ENCODE results near the gene FN1.
"Not testable (repeated sequence)": the region's sequence is repeated elsewhere in the genome, so short reads cannot be mapped to it uniquely, and the experiment has no call there.

The FN1 gene

DNA sequence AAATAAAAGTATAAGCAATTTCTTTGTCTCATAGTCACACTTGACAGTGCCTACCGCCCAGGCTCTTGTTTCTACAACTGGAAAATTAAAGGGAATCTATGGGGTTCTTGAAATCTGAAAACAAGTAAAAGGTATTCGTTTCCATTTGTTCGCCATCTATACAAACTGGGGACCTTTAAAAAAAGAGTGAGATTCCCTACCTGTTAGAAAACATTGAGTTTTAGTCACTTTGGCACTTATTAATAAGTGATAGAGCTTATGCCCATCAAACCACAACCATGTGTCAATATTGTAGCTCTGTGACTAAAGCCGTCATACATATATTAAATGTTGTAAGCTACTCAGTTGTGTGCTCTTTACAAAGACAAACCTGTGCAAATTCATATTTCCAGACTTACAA is 13.2 kb downstream of the FN1 start:
- no peak for DNase-seq (ENCODE audit: low read depth in 3 of 3)

DNA sequence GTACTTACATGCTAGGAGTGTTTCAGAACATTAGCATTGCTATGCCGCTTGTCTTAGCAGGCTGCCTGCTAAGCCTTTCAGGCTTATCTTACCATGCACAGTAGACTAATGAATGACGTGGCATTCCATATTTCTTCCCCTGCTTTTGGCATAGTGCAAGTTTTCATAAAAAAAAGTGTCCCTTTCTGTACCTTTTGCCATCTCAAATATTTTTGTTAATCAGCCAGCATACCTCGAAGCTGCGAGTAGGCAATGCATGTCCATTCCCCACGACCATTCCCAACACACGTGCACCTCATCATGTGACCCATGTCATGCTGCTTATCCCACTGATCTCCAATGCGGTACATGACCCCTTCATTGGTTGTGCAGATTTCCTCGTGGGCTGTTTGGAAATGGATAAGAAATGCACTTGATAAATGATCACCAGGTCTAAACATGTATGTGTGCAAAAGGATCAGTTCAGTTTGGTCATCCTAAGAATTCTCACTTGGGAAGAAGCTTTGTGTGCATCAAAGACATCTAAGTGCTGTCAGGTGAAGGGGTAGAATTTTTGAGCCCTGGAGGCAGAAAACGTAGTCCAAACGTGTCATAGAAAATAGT is 13.9 kb downstream of the FN1 start:
- DNase-seq (ENCODE audit: low read depth in 3 of 3): no peak

DNA sequence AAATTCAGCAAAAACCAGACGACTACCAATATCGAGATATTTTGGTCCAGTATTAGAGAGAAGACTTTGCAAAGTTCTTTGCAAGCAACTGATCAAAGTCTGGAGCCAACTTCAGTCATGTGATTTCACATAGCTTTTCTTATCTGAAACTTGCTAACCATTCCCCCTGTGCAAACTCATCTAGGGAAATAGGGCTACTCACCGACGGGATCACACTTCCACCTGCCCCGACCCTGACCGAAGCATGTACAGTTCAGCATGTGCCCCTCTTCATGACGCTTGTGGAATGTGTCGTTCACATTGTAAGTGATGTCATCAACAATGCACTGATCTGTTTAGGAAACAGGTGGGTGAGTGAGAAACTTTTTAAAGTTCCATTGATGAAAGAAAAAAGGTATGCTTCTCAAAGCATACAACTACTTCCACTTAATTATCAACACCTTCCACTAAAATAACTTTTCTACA is 15.4 kb downstream of the FN1 start:
- no peak for DNase-seq (ENCODE audit: low read depth in 3 of 3)

DNA sequence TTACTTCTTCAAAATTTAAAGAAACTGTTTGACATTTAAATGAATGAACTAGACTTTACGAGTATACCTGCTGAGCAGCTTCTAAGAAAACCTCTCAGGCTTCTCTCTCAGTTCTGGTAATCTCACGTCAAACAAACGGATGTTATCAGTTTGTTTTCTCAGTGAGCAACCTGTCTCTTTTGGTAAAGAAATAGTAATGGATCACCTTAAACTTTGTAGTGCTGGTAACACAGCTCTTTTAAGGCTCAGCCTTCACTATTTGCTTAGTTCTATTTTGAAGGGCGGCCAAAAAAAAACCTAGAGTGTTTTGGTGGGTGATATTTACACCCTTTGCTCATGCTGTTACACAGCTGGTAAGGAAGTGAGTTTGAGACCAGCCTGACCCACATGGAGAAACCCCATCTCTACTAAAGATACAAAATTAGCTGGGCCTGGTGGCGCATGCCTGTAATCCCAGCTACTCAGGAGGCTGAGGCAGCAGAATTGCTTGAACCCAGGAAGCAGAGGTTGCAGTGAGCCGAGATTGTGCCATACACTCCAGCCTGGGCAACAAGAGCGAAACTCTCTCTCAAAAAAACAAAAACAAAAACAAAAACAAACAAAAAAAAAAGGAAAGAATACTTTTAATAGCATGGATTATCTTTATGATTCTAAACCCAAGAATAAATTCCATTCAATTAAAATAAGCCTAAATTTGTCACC is 15.9 kb downstream of the FN1 start:
- no peak for DNase-seq (ENCODE audit: low read depth in 3 of 3)

DNA sequence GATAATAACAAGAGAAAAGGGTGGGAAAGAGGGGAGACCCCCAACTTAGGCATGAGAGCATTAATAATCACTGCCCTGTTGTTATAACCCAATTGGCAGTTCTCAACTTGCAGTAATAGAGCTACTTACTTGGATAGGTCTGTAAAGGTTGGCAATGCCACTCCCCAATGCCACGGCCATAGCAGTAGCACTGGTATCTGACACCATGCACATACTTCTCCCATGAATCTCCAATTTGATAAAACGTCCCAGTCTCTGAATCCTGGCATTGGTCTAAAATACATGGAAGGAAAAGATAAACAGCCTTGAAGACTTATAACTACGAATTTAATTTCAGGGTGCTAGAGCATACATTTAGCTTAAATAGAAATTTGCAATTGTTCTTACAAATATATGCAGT is 16.8 kb downstream of the FN1 start:
- no peak for DNase-seq (ENCODE audit: low read depth in 3 of 3)

DNA sequence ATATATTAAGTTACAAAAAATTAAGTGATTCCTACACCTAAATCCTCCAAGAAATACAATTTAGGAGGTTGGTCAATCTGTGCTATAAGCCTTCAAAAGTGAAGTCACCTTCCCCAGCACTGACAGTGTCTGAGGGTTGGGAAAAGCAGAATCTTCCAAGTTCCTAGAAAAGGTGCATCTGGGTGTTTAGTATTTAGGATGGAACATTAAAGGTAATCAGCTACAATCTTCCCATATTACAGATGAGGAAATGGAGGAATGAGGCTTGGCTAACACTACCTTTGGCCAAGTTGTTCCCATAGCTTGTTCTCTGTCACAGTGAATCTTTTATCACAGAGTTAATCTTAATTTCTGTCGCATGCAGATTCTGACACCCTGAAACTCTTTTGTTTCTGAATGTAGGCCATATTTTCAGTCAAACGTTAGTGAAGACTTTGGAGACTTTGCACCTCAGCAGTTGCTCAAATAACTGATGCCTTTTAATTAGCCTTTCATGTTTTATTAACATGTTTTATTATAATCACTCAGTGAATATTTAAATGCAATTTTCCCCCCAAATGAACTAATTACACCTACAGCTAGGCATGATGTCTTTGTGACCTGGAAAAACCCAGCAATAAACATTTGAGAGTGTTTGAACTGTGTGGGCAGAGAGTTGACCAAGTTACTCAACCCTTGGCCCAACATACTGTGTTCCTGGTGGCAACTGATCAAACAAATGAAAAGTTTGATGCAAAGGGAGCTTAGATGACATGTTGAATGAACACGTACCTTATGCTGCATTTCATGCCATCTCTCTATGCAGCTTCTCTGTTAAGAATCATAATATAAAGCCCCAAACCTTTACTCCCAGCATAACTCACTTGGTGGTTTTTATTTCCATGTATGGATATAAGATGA is 17.6 kb downstream of the FN1 start:
- DNase-seq (ENCODE audit: low read depth in 3 of 3): no peak

DNA sequence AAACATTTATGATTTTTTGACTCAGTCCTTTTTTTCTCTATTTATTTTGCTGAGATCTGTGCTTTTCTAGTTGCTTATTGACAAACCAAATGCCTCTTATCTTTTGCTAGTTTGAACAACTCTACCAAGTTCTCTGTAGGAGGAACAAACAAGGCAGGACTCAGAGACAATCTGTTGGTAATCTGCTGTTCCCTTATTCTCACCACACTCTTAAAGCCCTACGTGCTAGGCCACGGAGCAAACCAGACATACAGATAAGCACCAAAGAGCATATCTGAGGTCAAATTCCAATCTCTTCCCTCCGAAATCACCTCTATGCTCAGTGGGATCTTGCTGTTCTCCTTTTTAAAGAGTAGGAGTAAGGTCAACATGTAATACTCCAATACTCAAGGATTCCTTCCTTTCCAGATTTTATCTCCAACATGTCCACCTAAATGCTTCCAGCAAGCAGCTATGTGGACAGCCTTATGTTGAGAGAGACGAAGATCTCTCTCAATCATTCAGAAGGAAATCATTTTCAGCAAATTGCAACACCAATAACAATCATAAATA is 18.4 kb downstream of the FN1 start:
- no peak for DNase-seq (ENCODE audit: low read depth in 3 of 3)

DNA sequence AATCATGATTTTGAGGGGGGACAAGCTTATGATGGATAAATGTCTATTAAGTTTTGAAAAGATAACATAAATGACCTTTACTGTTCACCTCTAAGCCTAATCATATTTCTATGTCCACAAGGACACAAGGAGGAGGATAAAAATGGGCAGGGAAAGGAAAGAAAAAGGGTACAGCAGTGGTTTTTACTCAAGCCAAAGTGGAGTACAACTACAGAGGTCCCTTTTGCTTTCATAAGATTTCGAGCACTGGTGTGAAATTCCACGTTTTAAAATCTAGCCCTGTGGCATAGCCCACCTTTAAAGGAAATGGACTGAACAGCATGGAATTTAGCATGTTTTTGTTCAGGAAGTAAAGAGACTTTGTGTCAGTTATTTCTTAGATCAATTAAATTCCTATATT is 19.2 kb downstream of the FN1 start:
- DNase-seq (ENCODE audit: low read depth in 3 of 3): no peak

DNA sequence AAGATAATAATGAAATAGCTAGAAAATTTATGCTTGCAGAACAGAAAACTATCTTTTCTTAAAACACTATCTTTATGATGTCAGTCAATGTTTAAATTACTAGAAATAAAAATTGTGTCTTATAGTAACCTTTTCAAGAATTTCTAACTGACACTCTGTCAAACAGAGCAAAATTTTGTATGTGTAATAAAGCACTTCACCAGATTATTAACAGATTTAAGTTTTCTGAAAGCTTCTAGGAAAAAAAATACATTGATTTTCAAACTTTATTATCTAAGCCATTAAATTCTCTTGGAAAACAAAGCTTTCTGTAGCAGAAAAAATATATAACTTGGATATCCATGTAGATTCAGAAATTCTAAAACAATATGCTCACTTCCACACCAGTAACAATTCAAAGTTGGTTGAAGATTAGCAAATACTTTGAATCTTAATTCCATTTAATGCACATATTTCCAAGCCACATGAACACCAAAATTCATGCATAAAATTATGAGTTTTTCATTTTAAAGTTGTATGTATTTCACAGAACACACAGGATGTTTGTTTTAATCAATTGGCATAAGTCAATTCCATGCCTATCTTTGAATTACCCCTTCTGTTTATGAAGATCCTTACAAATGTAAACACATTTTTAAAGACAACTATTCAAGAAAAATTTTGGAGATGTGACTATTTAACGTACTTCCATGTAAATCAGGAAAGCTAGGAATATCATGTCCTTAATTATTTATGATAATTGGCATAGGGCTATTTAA is 19.9 kb downstream of the FN1 start:
- no peak for DNase-seq (ENCODE audit: low read depth in 3 of 3)

DNA sequence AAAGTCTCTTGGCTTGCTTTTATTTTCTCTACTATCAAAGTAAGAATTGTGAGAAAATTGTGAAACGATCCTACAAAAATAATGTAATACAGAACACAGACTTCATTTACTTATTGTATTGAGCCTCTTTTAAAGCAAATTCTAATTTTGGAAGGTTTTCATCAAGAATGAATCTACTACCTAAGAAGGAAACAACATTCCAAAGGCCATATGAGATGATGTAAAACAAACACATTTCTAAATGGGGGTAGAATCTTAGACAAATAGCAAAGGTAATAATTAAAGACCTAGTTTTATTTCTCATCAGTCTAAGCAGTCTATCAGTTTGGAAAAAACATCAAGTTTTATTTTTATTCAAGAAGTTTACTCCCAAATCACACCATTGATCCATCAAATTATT is 20.6 kb downstream of the FN1 start:
- DNase-seq (ENCODE audit: low read depth in 3 of 3): no peak

DNA sequence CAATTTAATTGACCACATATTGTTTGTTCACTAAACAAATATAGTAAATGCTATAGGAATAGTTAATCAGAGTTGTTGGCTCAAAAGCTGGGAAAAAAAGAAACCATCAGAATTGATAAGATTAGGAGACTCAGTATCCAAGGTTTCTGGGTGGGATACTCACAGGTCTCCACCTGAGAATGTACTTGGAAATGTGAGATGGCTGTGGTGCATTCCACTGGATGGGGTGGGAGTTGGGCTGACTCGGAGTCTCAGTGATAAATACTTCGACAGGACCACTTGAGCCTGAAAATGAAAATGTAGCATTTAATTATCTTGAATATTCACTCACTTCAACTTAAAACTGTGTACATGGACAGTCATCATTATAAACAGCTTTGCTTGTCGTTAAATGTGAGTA is 21.2 kb downstream of the FN1 start:
- DNase-seq (ENCODE audit: low read depth in 3 of 3): no peak

DNA sequence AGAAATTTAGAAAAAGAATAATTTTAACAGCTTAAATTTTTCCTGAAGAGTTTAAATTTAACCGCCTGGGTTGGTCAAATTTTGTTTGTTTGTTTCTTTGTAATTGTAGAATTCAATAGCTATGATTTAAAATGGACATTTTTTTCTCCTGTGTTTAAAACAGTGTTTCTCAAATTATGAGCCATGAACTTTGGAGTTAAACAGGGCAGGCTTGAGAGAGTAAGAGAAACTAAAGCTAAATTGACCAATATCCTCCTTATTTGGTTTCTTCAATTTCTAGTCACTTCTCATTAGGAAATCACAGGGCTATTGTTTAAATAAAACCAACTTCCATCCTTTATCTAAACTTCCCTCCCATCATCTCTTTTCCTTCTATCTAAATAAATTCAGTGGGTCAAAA is 21.9 kb downstream of the FN1 start:
- DNase-seq (ENCODE audit: low read depth in 3 of 3): no peak

DNA sequence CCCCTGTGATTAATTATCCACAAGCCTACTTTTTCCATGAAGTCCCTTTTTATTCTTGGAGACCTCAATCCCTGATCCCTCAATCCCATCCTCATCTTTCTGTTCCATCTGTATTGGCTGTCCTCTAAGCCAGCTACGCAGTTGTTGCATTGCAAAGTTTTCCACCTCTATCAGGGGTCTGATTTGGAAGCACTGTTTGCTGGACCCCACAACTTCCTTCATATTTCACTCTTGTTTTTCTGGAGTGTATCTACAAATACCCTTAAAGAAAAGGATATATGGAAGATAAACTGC is 22.4 kb downstream of the FN1 start:
- no peak for DNase-seq (ENCODE audit: low read depth in 3 of 3)

DNA sequence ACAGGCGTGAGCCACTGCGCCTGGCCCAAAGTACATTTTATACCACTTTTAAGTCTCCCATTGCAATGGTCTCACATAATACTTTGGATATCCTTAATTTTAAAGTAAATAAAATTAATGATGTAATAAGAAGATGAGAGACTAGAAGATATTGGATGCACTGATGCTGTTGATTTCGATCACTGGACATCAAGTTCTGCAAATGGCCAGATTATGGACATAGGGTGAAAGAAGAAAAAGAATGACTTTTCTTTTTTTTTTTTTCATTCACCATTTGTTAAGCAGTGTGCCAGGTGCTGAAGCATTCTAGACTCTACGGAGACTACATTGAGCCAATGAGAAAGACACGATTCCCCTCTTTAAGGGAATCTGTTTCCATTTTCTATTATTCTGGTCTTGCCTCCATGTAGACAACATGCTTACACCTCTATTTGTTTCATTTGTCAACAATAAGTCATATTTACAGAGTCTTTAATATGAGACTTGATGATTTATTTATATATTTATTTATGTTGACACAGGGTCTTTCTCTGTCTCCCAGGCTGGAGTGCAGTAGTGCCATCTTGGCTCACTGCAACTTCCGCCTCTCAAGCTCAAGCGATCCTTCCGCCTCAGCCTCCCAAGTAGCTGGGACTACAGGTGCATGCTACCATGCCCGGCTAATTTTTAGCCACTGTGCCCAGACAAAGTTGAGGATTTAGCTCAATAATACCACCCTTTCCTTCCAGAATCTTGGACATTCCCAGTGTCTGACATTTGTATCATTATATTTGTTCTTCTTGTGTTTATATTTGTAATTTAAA is 23.7 kb downstream of the FN1 start:
- no peak for DNase-seq (ENCODE audit: low read depth in 3 of 3)

DNA sequence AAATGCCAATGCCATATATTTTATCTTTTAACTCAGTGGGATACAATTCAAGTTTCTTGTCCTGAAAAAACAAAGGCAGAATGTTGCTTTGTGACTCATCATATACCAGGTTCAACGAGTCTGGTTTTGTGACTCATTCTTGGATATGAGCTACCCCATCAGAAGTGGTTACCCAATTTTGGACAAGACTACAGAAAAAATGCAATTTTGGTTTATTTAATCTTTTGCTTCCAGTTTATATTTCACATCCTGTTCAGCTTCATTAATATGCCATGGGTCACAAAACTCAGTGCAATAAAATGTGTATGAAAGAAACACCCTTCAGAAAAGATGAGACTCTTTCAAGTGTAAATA is 25.0 kb downstream of the FN1 start:
- DNase-seq (ENCODE audit: low read depth in 3 of 3): no peak

DNA sequence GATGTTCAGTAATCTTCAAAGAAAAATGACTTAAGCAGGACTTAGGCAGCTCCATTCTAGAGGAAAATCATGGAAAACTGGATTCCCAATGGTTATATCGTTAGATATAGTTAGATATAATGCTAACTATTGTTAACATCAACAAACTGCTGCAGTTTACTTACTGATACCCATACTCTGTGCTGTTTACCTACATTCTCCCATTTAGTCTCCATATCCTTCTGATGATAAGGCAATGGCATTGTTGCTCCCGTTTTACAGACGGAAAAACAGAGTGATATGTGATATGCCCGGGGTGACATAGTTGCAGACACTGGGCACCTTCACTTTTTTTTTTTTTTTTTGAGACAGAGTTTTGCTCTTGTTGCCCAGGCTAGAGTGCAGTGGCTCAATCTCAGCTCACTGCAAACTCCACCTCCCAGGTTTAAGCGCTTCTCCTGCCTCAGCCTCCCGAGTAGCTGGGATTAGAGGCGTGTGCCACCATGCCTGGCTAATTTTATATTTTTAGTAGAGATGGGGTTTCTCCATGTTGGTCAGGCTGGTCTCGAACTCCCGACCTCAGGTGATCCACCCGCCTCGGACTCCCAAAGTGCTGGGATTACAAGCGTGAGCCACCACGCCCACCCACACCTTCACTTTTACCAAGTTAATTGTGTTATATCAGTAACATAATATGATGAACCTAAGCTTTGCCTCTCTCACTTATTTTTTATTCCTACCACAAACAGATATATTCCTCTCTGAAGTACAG is 25.5 kb downstream of the FN1 start:
- not testable (repeated sequence) for DNase-seq (ENCODE audit: low read depth in 3 of 3)

DNA sequence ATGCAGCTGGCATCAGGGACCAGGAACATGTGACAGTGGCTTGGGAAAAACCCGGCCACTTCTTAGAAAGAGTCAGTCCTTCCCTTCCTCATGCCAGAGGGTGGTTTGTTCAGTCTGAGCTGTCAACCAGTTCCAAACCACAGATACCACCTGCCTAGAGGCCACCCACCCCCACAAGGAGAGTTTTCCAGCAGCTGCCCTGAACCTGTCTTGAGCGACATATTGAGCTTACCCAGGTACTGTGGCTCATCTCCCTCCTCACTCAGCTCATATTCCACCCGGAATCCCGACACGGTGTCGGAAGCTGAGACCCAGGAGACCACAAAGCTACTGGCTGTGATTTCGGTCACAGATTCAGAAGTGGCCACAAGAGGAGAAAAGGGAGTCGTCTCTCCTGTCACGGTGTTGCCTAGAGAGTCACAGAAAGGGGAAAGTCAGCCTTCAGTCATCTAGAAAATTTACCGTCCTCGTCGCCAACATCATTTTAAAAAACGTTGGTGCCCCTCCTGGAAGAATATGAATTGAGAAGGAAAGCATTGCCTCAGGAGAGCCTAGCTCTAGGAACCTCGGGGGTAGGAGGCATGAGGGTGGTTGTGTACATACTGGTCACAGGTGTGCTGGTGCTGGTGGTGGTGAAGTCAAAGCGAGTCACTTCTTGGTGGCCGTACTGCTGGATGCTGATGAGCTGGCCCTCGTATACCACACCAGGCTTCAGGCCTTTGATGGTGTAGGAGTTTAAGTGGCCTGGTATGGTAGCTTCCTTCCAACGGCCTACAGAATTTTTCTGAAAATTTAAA is 26.3 kb downstream of the FN1 start:
- peak in 2 of 3 donors; percentile 12 to 32 for DNase-seq (ENCODE audit: low read depth in 3 of 3)

DNA sequence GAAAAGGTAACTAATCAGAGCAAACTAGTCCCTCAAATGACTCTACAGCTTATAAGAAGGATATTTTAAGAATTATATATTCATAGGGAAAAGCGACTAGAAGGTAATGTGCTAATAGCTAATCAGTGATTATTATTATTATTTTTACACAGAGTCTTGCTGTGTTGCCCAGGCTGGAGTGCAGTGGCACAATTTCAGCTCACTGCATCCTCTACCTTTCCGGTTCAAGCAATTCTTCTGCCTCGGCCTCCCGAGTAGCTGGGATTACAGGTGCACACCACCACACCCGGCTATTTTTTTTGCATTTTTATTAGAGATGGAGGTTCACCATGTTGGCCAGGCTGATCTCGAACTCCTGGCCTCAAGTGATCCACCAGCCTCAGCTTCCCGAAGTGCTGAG is 27.4 kb downstream of the FN1 start:
- not testable (repeated sequence) for DNase-seq (ENCODE audit: low read depth in 3 of 3)

DNA sequence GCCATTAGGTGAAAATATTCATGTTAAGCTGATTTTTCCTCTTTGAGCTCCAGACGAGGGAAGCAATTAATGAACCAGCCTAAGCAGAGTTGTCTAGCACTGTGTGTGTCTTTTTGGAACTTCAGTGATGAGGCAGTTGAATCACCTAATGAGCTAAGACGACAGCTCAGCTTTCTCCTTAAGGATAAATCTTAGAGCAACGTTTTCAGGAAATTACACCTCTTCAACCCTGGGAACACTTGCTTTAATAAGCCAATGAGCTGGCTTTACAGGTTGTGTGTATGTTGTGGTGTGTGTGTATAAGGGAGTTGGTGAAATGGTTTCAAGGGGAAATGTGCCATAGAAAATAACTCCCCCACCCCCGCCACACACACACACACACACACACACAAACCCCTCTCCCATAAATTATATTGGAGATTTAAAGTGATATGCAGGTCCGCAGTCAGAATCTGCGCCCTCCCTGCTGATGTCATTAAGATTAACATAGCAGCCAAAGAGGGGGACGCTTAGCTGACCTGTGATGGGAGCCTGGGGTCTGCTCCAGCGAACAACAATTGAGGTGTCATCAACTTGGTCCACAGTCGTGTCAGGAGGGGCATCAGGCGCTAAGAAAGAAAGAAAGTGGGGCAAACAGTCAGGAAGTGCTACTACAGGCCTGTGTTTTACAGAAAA is 28.1 kb downstream of the FN1 start:
- no peak for DNase-seq (ENCODE audit: low read depth in 3 of 3)

Measured in stimulated activated CD4-positive, alpha-beta T cell treated with anti-CD3 and anti-CD28 coated beads, TNF-alpha, amount 100 ng/mL, for 48 hours (primary cell).